SK-N-SH (cell line): ENCODE results near the gene VAMP8. TPM values are rescaled to one million over a fixed set of nuclear protein-coding genes. Genes with fewer than 3 reads are reported as not detected.

ENCODE experiments used
- CTCF ChIA-PET: fragments of 300-600, 350-600 bp; formaldehyde crosslinking; extraction: SDS; loops from one replicate; lab custom pipeline; 2021; lab: Yijun Ruan, JAX
- POLR2A ChIA-PET: fragments of 350-600 bp; sonication (Branson Sonifier 250); formaldehyde crosslinking; extraction: SDS; loops from one replicate; lab custom pipeline; 2020; ENCODE audit warnings: antibody characterized with exemption, inconsistent platforms; lab: Yijun Ruan, JAX
- DNase-seq: peaks from one replicate; pipeline ENCODE4 v3.0.0; 2012
- H2AFZ ChIP-seq: fragments of 200-600 bp; sonication (generic); 2 replicates; pipeline ENCODE4 v1.8.1; 2016; ENCODE audit warnings: antibody characterized with exemption, mild to moderate bottlenecking, low read depth
- H3F3A ChIP-seq: fragments of 200-600 bp; sonication (generic); replicated peaks from 2 replicates; pipeline ENCODE3; 2016; ENCODE audit warnings: antibody characterized with exemption, mild to moderate bottlenecking; ENCODE audit not compliant: insufficient read depth
- H3K27ac ChIP-seq, 2 experiments: fragments of 200-500 bp in 1 of 2; fragments of 200-600 bp in 1 of 2; sonication (Bioruptor generic) in 1 of 2; sonication (generic), shearing (Covaris generic) in 1 of 2; 2 replicates each; pipeline versions ENCODE4 v1.5.1 to v1.6.1; 2014 to 2016; ENCODE audit warnings: low read depth in 2 of 2, inconsistent platforms in 1 of 2, low read length in 1 of 2, mild to moderate bottlenecking in 1 of 2, mixed read lengths in 1 of 2
- H3K27me3 ChIP-seq: fragments of 200-600 bp; sonication (generic), shearing (Covaris generic); 2 replicates; pipeline ENCODE4 v1.6.1; 2016; ENCODE audit warnings: mixed run types; ENCODE audit not compliant: insufficient read depth
- H3K36me3 ChIP-seq, 2 experiments: fragments of 200-500 bp in 1 of 2; fragments of 200-600 bp in 1 of 2; sonication (Bioruptor generic) in 1 of 2; sonication (generic) in 1 of 2; replicated peaks in 1 of 2; 2 replicates each; pipeline versions ENCODE3 to v1.5.1; 2014 to 2016; ENCODE audit warnings: low read length in 1 of 2, mild to moderate bottlenecking in 1 of 2; ENCODE audit not compliant: insufficient read depth in 2 of 2, control insufficient read depth in 1 of 2
- H3K4me1 ChIP-seq, 2 experiments: fragments of 200-500 bp in 1 of 2; fragments of 200-600 bp in 1 of 2; sonication (Bioruptor generic) in 1 of 2; sonication (generic), shearing (Covaris generic) in 1 of 2; 2 replicates each; pipeline versions ENCODE4 v1.5.1 to v1.6.1; 2014 to 2016; ENCODE audit warnings: low read depth in 1 of 2, low read length in 1 of 2, mixed run types in 1 of 2; ENCODE audit not compliant: insufficient read depth in 2 of 2, control insufficient read depth in 1 of 2
- H3K4me2 ChIP-seq: fragments of 200-600 bp; sonication (generic), shearing (Covaris generic); 2 replicates; pipeline ENCODE4 v1.6.1; 2017; ENCODE audit warnings: mixed run types
- H3K4me3 ChIP-seq, 2 experiments: fragments of 200-500 bp in 1 of 2; fragments of 200-600 bp in 1 of 2; sonication (Bioruptor generic) in 1 of 2; sonication (generic), shearing (Covaris generic) in 1 of 2; 2 replicates each; pipeline versions ENCODE4 v1.5.1 to v1.8.1; 2014 to 2016; ENCODE audit warnings: low read depth in 2 of 2, inconsistent platforms in 1 of 2, low read length in 1 of 2, mild to moderate bottlenecking in 1 of 2, mixed read lengths in 1 of 2, moderate library complexity in 1 of 2
- H3K79me2 ChIP-seq: fragments of 200-600 bp; sonication (generic); 2 replicates; pipeline ENCODE4 v1.8.1; 2017; ENCODE audit warnings: mild to moderate bottlenecking; ENCODE audit not compliant: insufficient read depth
- H3K9ac ChIP-seq: fragments of 200-600 bp; sonication (generic); 2 replicates; pipeline ENCODE4 v1.6.1; 2017; ENCODE audit warnings: mixed run types
- H3K9me2 ChIP-seq: fragments of 200-600 bp; sonication (generic); 2 replicates; pipeline ENCODE4 v1.6.1; 2017; ENCODE audit warnings: mixed run types
- H3K9me3 ChIP-seq: fragments of 200-600 bp; sonication (generic); 2 replicates; pipeline ENCODE4 v1.6.1; 2017; ENCODE audit warnings: mixed run types, mild to moderate bottlenecking, moderate library complexity
- H4K20me1 ChIP-seq: fragments of 200-600 bp; sonication (generic); 2 replicates; pipeline ENCODE4 v1.6.1; 2017; ENCODE audit warnings: mild to moderate bottlenecking, mixed run types; ENCODE audit not compliant: insufficient read depth
- CHD2 ChIP-seq: fragments of 150-350 bp; IDR thresholded peaks from 2 replicates; pipeline ENCODE4 v1.6.1; 2018; ENCODE audit warnings: low read length; ENCODE audit not compliant: partially characterized antibody
- ELF1 ChIP-seq: IDR thresholded peaks from 2 replicates; pipeline ENCODE4 v1.4.0; 2012
- EP300 ChIP-seq, 2 experiments: IDR thresholded peaks; 2 replicates each; pipeline versions ENCODE4 v1.4.0 to v1.6.1; 2012; ENCODE audit warnings: borderline replicate concordance in 1 of 2, low read depth in 1 of 2, low read length in 1 of 2
- FOSL2 ChIP-seq: IDR thresholded peaks from 2 replicates; pipeline ENCODE4 v1.4.0; 2012; ENCODE audit warnings: low read depth, mild to moderate bottlenecking, moderate library complexity, borderline replicate concordance
- FOXJ3 ChIP-seq: sonication (generic); formaldehyde crosslinking; IDR thresholded peaks from 2 replicates; pipeline ENCODE4 v1.5.1; 2020; ENCODE audit warnings: mild to moderate bottlenecking, missing genetic modification reagents
- MXI1 ChIP-seq: IDR thresholded peaks from 2 replicates; pipeline ENCODE4 v1.6.1; 2012; ENCODE audit warnings: mild to moderate bottlenecking, low read depth, low read length, improper control_type of control experiment
- NFIC ChIP-seq: IDR thresholded peaks from 2 replicates; pipeline ENCODE4 v1.4.0; 2012; ENCODE audit warnings: borderline replicate concordance
- POLR2AphosphoS5 ChIP-seq: IDR thresholded peaks from 2 replicates; pipeline ENCODE4 v1.6.1; 2012; ENCODE audit warnings: low read depth, low read length
- RAD21 ChIP-seq: IDR thresholded peaks from 2 replicates; pipeline ENCODE4 v1.6.1; 2012; ENCODE audit warnings: mild to moderate bottlenecking, low read length
- RFX5 ChIP-seq: IDR thresholded peaks from 2 replicates; pipeline ENCODE4 v1.6.1; 2012; ENCODE audit warnings: mild to moderate bottlenecking, improper control_type of control experiment, low read length
- SIN3A ChIP-seq: IDR thresholded peaks from 2 replicates; pipeline ENCODE4 v1.6.1; 2012; ENCODE audit warnings: low read depth, mild to moderate bottlenecking, low read length, moderate library complexity, borderline replicate concordance
- SMC3 ChIP-seq: IDR thresholded peaks from 2 replicates; pipeline ENCODE4 v1.6.1; 2012; ENCODE audit warnings: low read depth, low read length, improper control_type of control experiment
- TCF12 ChIP-seq: IDR thresholded peaks from 2 replicates; pipeline ENCODE4 v1.4.0; 2012
- YY1 ChIP-seq: IDR thresholded peaks from 2 replicates; pipeline ENCODE4 v1.4.0; 2012; ENCODE audit warnings: low read depth, mild to moderate bottlenecking
- WGBS: methylation state at CpG from one replicate; pipeline ENCODE4 v1.1.6; 2017; ENCODE audit warnings: low lambda C conversion rate; 5-methylcytosine and 5-hydroxymethylcytosine counted together
- polyA plus RNA-seq, 3 experiments: library from polyadenylated mRNA; depleted of rRNA; stranded (reverse); fragments of >200 nt; gene quantifications; 2 replicates each; pipeline ENCODE4 v1.2.3, GENCODE V29; 2012
- TF ChIP-seq, protein P1 (sequence below): fragments of 200-600 bp; sonication (generic); IDR thresholded peaks from 2 replicates; pipeline ENCODE4 v1.6.1; 2017; ENCODE audit warnings: antibody characterized with exemption, mild to moderate bottlenecking, moderate library complexity
- TF ChIP-seq, protein P2 (sequence below): fragments of 150-350 bp; IDR thresholded peaks from 2 replicates; pipeline ENCODE4 v1.6.1; 2017; ENCODE audit warnings: antibody characterized with exemption, low read length, low read depth, borderline replicate concordance
- TF ChIP-seq, protein P3 (sequence below): IDR thresholded peaks from 2 replicates; pipeline ENCODE4 v1.4.0; 2012; ENCODE audit warnings: low read depth
- TF ChIP-seq, protein P4 (sequence below): IDR thresholded peaks from 2 replicates; pipeline ENCODE4 v1.4.0; 2012; ENCODE audit warnings: low read depth, borderline replicate concordance

VAMP8 gene
- polyA plus RNA-seq, 1 of the 3 experiments (the other 2 are of a cell fraction), result 0.72 TPM

DNA sequence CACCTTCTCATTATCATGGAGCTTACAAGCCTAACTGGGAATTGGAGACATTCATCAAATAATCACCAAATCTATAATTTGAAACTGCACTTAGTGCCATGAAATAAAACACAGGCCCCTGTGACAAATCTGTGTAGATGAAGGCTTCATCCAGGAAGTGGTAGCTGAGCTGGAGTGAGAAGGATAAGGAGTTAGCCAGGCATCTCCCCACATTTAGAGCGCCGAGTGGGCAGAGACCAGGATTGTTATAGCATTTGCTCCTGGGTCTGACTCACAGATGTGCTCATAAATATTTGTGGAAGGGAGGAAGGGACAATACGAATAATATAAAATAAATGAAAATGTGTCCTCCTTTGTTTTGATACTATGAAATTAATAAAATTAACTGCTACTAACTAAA lies 40.9 kb upstream of the VAMP8 start (continued):
- TF ChIP-seq, protein P1, sequence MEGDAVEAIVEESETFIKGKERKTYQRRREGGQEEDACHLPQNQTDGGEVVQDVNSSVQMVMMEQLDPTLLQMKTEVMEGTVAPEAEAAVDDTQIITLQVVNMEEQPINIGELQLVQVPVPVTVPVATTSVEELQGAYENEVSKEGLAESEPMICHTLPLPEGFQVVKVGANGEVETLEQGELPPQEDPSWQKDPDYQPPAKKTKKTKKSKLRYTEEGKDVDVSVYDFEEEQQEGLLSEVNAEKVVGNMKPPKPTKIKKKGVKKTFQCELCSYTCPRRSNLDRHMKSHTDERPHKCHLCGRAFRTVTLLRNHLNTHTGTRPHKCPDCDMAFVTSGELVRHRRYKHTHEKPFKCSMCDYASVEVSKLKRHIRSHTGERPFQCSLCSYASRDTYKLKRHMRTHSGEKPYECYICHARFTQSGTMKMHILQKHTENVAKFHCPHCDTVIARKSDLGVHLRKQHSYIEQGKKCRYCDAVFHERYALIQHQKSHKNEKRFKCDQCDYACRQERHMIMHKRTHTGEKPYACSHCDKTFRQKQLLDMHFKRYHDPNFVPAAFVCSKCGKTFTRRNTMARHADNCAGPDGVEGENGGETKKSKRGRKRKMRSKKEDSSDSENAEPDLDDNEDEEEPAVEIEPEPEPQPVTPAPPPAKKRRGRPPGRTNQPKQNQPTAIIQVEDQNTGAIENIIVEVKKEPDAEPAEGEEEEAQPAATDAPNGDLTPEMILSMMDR, result no peak
- TF ChIP-seq, protein P2, sequence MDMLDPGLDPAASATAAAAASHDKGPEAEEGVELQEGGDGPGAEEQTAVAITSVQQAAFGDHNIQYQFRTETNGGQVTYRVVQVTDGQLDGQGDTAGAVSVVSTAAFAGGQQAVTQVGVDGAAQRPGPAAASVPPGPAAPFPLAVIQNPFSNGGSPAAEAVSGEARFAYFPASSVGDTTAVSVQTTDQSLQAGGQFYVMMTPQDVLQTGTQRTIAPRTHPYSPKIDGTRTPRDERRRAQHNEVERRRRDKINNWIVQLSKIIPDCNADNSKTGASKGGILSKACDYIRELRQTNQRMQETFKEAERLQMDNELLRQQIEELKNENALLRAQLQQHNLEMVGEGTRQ, result no peak
- TF ChIP-seq FOXJ3 (CRISPR knock-in tag) (no peak; the same call in 1 of the 2 replicates), MXI1 (no peak), FOSL2 (0 out of 2 replicates have a peak, but pooled peaks have one; percentile 3)

DNA sequence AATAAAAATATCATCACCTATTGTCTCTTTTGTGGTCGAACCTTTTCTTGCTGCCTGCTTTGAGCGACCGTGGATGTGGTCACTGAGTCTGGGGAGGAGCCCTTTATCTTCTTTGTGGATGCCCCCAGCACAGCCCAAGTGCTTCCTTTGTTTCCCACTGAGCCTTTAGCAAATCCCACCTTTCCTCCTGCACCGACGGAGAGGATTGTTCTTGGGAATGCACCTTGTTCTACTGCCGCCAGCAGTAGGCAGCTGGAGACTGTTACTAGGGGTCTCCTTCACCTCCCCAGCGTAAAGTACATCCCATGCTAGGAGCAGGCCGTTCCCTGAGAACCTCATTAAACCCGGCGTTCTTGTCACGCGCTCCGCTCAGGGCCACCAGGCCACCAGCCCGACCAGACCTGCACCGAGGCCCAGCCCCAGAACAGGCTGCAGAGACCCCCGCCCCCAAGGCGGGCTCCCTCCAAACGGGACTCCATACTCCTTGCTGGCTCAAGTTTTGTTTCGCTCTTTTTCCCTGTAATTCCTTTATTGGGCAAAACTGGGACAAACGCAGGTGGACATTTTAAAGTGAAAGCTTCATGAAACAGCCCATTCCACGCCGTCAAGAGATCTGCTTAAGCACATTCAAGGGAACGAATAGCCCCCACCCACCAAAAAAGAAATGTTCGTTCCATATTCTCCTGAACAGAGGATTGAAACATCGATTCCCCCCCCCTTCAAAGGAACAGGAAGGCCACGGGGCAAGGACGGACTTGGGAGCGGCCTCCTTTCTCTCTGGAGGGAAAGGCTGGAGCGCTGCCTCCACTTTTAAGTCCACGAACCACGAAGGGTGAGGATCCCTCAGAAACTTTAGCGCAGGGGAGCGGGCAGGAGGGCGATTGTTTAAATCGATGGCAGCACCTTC lies 39.5 kb upstream of the VAMP8 start:
- DNase-seq, result peak; percentile 72
- Histone ChIP-seq H3K9ac (peak overlapping the region; percentile 99), H3K36me3 (peaks cover 25 to 27% of the 10 kb centered on the region in 2 experiments), H4K20me1 (peaks cover 34% of the 10 kb centered on the region), H3K9me3 (no peaks in the 10 kb centered on the region), H3K79me2 (peaks cover 61% of the 10 kb centered on the region), H3K27me3 (no peaks in the 10 kb centered on the region), H3K4me2 (peak overlapping the region; percentile 91), H3K4me3 (peak overlapping the region; percentile 94 to 99), H2AFZ (peak overlapping the region; percentile 84), H3F3A (peaks cover 9% of the 10 kb centered on the region), H3K4me1 (peaks cover 28 to 43% of the 10 kb centered on the region in 2 experiments; a peak in 3 of 4 replicates), H3K9me2 (no peaks in the 10 kb centered on the region), H3K27ac (peak overlapping the region; percentile 98 to 100)
- CTCF ChIA-PET, result interaction anchor here (0.8 to 10.6 kb wide), 15 partner anchors 9 to 117 kb away, joined by 3 to 146 read pairs (median 8); partner anchors contain the start of genes GGCX and SH2D6
- 5% methylated on average over 28 of the region's 35 CpGs for WGBS
- TF ChIP-seq, protein P1, result peak; percentile 39
- TF ChIP-seq, protein P3, sequence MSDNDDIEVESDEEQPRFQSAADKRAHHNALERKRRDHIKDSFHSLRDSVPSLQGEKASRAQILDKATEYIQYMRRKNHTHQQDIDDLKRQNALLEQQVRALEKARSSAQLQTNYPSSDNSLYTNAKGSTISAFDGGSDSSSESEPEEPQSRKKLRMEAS, result 0 out of 2 replicates have a peak, but pooled peaks have one; percentile 29
- TF ChIP-seq RFX5 (no peak), EP300 (IDR thresholded peaks at IDR 0.05; ENCODE audit: borderline replicate concordance in 1 of 2, low read depth in 1 of 2, low read length in 1 of 2) (0 out of 4 replicates have a peak, but pooled peaks of 1 of the 2 experiments have one; percentile 3), YY1 (no peak), FOXJ3 (CRISPR knock-in tag) (no peak), NFIC (no peak), TCF12 (no peak), CHD2 (peak; percentile 14), SMC3 (peak; percentile 23; the same call in 1 of the 2 replicates), POLR2AphosphoS5 (peak; percentile 11; the same call in 1 of the 2 replicates), ELF1 (no peak), RAD21 (peak; percentile 49), SIN3A (peak; percentile 48; the same call in 1 of the 2 replicates)
- TF ChIP-seq, protein P4, sequence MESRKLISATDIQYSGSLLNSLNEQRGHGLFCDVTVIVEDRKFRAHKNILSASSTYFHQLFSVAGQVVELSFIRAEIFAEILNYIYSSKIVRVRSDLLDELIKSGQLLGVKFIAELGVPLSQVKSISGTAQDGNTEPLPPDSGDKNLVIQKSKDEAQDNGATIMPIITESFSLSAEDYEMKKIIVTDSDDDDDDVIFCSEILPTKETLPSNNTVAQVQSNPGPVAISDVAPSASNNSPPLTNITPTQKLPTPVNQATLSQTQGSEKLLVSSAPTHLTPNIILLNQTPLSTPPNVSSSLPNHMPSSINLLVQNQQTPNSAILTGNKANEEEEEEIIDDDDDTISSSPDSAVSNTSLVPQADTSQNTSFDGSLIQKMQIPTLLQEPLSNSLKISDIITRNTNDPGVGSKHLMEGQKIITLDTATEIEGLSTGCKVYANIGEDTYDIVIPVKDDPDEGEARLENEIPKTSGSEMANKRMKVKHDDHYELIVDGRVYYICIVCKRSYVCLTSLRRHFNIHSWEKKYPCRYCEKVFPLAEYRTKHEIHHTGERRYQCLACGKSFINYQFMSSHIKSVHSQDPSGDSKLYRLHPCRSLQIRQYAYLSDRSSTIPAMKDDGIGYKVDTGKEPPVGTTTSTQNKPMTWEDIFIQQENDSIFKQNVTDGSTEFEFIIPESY, result no peak
- TF ChIP-seq, protein P2, result no peak
- POLR2A ChIA-PET, result interaction anchor here (0.9 to 6.1 kb wide), 18 partner anchors 8 to 139 kb away, joined by 3 to 135 read pairs (median 11); partner anchors contain the start of gene SH2D6
